Measurements from ENCODE around the gene KLK8. TPM values are rescaled to one million over a fixed set of nuclear protein-coding genes. Genes with fewer than 3 reads are reported as not detected.

The KLK8 gene
- polyA plus RNA-seq, 3 donors: not detected

DNA sequence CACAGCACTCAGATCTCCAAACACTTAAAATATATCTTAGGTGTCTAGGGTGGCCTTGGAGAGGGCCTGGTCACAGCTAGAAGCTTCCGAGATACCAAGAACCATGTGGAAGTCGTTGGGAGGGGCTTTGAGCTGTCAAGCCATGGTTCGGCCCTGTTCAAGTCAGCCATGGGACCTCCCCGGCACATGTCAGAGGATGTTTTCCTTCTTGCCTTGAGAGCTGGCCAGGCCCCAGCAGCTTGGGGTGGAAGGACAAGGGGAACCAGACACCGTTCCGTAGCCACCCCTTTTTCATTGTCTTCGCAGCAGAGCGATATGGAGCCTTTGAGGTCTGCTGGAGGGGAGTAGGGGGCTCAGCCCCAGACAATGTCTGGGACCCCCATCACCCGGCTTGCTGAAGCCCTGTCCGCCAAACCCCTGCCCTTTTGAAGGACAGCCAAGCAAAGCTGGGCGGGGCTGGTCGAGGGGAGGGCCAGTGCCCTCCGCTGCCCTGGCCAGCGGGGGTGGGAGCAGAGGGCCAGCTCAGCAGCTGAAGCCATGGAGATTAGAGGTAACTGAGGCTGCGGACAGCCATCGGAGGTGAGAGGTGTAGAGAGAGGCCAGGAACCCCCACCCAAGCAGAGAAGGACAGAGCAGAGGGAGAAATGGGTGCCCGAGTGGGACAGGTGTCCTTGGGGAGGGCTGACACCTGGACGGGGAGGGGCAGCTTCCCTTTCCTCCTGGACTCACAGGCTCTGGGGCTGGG lies 24.6 kb upstream of the KLK8 start:
- no peak overlapping the region for H3K27ac ChIP-seq (ENCODE audit: low read depth in 1 of 2, low read length in 2 of 2)
- Mint-ChIP-seq H3K9me3 (peaks cover 0 to 5% (median 0%) of the 10 kb centered on the region in 7 donors), H3K27ac (no peak overlapping the region), H3K4me3 (no peak overlapping the region), H3K27me3 (ENCODE audit: low read depth in 3 of 3) (peaks cover 18 to 44% (median 26%) of the 10 kb centered on the region in 3 donors), H3K36me3 (no peaks in the 10 kb centered on the region), H3K4me1 (no peaks in the 10 kb centered on the region)
- TF ChIP-seq, protein P1, sequence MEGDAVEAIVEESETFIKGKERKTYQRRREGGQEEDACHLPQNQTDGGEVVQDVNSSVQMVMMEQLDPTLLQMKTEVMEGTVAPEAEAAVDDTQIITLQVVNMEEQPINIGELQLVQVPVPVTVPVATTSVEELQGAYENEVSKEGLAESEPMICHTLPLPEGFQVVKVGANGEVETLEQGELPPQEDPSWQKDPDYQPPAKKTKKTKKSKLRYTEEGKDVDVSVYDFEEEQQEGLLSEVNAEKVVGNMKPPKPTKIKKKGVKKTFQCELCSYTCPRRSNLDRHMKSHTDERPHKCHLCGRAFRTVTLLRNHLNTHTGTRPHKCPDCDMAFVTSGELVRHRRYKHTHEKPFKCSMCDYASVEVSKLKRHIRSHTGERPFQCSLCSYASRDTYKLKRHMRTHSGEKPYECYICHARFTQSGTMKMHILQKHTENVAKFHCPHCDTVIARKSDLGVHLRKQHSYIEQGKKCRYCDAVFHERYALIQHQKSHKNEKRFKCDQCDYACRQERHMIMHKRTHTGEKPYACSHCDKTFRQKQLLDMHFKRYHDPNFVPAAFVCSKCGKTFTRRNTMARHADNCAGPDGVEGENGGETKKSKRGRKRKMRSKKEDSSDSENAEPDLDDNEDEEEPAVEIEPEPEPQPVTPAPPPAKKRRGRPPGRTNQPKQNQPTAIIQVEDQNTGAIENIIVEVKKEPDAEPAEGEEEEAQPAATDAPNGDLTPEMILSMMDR (IDR thresholded peaks at IDR 0.05): no peak
- no peaks in the 10 kb centered on the region for H4K20me1 ChIP-seq (ENCODE audit: insufficient read depth, low read length)
- intact Hi-C loops (cut with micrococcal nuclease): no loop called here
- H3K36me3 ChIP-seq (replicated peaks in 1 of 2; ENCODE audit: control insufficient read depth in 1 of 2, insufficient read depth in 2 of 2, low read length in 2 of 2): no peaks in the 10 kb centered on the region
- H3K4me3 ChIP-seq (replicated peaks in 1 of 3; ENCODE audit: low read depth in 2 of 3, low read length in 3 of 3): no peak overlapping the region
- no peaks in the 10 kb centered on the region for H3K9me3 ChIP-seq (replicated peaks in 1 of 2; ENCODE audit: control insufficient read depth in 1 of 2, insufficient read depth in 1 of 2, low read length in 2 of 2)
- no peak for DNase-seq
- no peaks in the 10 kb centered on the region for H3K79me2 ChIP-seq (ENCODE audit: insufficient read depth, low read length)
- WGBS (ENCODE audit: insufficient coverage): 78% methylated on average over 18 of the region's 18 CpGs
- no peak overlapping the region for H3K9ac ChIP-seq (ENCODE audit: insufficient read depth, low read length, poor library complexity, severe bottlenecking)
- H2AFZ ChIP-seq (ENCODE audit: insufficient read depth, low read depth, low read length, poor library complexity, severe bottlenecking): no peak overlapping the region
- H3K4me1 ChIP-seq (ENCODE audit: control insufficient read depth in 1 of 2, insufficient read depth in 2 of 2, low read length in 2 of 2): no peaks in the 10 kb centered on the region
- H3K27me3 ChIP-seq (ENCODE audit: control insufficient read depth in 2 of 2, insufficient read depth in 2 of 2, low read length in 2 of 2): peaks cover 0 to 5% of the 10 kb centered on the region in 2 donors
- H3K4me2 ChIP-seq (replicated peaks; ENCODE audit: extremely low read depth, low read length, poor library complexity, severe bottlenecking): no peak overlapping the region

- H3K4me2 ChIP-seq (replicated peaks; ENCODE audit: extremely low read depth, low read length, poor library complexity, severe bottlenecking): no peak overlapping the region
- H3K27me3 Mint-ChIP-seq (ENCODE audit: low read depth in 3 of 3): peaks cover 20 to 50% (median 28%) of the 10 kb centered on the region in 3 donors
- H3K4me1 ChIP-seq (ENCODE audit: control insufficient read depth in 1 of 2, insufficient read depth in 2 of 2, low read length in 2 of 2): peaks cover 0 to under 1% of the 10 kb centered on the region in 2 donors
- DNase-seq: no peak
- peaks cover 0 to 7% of the 10 kb centered on the region in 2 donors for H3K27me3 ChIP-seq (ENCODE audit: control insufficient read depth in 2 of 2, insufficient read depth in 2 of 2, low read length in 2 of 2)
- H3K4me3 Mint-ChIP-seq: no peak overlapping the region
- no peak overlapping the region for H3K4me3 ChIP-seq (replicated peaks in 1 of 3; ENCODE audit: low read depth in 2 of 3, low read length in 3 of 3)
- peaks cover 0 to 5% (median 0%) of the 10 kb centered on the region in 7 donors for H3K9me3 Mint-ChIP-seq
- no peaks in the 10 kb centered on the region for H3K79me2 ChIP-seq (ENCODE audit: insufficient read depth, low read length)
- H3K36me3 Mint-ChIP-seq: no peaks in the 10 kb centered on the region
- H3K27ac Mint-ChIP-seq: no peak overlapping the region
- no peaks in the 10 kb centered on the region for H3K36me3 ChIP-seq (replicated peaks in 1 of 2; ENCODE audit: control insufficient read depth in 1 of 2, insufficient read depth in 2 of 2, low read length in 2 of 2)
- intact Hi-C loops (cut with micrococcal nuclease): no loop called here
- H2AFZ ChIP-seq (ENCODE audit: insufficient read depth, low read depth, low read length, poor library complexity, severe bottlenecking): no peak overlapping the region
- H3K9me3 ChIP-seq (replicated peaks in 1 of 2; ENCODE audit: control insufficient read depth in 1 of 2, insufficient read depth in 1 of 2, low read length in 2 of 2): no peaks in the 10 kb centered on the region
- no peaks in the 10 kb centered on the region for H4K20me1 ChIP-seq (ENCODE audit: insufficient read depth, low read length)
- no peak overlapping the region for H3K9ac ChIP-seq (ENCODE audit: insufficient read depth, low read length, poor library complexity, severe bottlenecking)
- no peak overlapping the region for H3K27ac ChIP-seq (ENCODE audit: low read depth in 1 of 2, low read length in 2 of 2)
- H3K4me1 Mint-ChIP-seq: peaks cover 2% of the 10 kb centered on the region
- TF ChIP-seq, protein P1 (IDR thresholded peaks at IDR 0.05): no peak
- no CpG with 5 or more reads among the region's 6 CpGs for WGBS (ENCODE audit: insufficient coverage)
These were observed 24.0 kb upstream of the KLK8 start for GRCh38 chr19:51025401-51025800.
